Measurements from ENCODE around the gene BUD13. TPM values are rescaled to one million over a fixed set of nuclear protein-coding genes. Genes with fewer than 3 reads are reported as not detected.

BUD13 gene
- total RNA-seq, 1 donor from 2014 or later = 27.7 TPM

DNA sequence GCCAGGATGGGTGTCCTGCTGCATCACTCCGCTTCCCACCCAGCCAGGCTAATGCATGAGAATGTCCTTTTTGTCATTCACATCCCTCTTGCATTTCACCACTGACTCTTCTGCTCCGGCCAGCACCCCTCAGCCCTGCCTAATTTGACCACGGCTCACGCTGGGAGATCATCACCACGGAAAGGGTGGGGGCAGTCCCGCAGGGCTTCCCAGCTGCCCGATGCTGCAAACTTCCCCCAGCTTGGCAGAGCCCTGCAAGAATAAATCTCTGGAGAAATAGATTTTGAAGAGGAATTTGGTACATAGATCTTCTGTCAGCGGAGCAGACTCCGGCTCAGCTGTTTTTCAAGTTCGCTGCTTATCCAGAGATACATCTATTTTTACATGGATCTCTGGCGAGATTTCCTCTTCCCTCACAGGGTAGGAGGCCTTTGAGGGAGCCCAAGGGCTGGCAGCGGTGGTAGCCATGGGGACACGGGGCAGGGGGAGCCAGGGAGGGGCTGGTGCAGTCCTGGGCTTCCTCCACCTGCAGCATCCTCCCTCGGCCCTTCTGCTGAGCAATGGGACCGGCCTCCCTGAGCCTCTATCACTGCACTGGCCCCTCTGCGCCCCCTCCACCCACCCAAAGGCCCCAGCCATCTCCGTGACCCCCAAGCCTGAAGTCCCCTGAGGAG, 62.6 kb downstream of the BUD13 start:
- TF ChIP-seq, protein P1, sequence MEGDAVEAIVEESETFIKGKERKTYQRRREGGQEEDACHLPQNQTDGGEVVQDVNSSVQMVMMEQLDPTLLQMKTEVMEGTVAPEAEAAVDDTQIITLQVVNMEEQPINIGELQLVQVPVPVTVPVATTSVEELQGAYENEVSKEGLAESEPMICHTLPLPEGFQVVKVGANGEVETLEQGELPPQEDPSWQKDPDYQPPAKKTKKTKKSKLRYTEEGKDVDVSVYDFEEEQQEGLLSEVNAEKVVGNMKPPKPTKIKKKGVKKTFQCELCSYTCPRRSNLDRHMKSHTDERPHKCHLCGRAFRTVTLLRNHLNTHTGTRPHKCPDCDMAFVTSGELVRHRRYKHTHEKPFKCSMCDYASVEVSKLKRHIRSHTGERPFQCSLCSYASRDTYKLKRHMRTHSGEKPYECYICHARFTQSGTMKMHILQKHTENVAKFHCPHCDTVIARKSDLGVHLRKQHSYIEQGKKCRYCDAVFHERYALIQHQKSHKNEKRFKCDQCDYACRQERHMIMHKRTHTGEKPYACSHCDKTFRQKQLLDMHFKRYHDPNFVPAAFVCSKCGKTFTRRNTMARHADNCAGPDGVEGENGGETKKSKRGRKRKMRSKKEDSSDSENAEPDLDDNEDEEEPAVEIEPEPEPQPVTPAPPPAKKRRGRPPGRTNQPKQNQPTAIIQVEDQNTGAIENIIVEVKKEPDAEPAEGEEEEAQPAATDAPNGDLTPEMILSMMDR (conservative IDR thresholded peaks at IDR 0.05; ENCODE audit: low read depth, low read length) = no peak
- DNase-seq (ENCODE audit: low read depth) = no peak

DNA sequence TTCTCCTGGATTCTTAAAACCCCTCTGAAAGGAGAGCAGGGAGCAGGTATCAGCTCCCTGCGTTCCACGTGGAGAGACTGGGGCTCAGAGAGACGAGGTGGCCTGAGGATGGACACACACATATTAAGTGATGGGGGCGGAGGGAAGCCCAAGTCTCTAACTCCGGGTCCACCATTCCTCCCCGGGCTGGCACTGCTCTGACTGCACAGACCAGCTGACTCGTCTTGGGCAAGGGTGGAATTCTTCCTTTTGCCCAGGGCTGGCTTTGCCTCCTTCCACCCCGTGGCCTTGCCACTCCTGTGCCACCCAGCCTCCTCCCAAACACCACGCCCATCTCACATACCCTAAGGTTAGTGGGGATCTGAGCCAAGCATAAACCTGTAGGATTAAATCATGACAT, 65.0 kb downstream of the BUD13 start:
- H3K4me3 ChIP-seq (ENCODE audit: low read depth, low read length) = no peak overlapping the region
- DNase-seq (ENCODE audit: low read depth) = no peak
- TF ChIP-seq, protein P1 (conservative IDR thresholded peaks at IDR 0.05; ENCODE audit: low read depth, low read length) = no peak

More for the DNA sequence above, 62.6 kb downstream of the BUD13 start:
- H3K4me3 ChIP-seq (ENCODE audit: low read depth, low read length) = no peak overlapping the region

DNA sequence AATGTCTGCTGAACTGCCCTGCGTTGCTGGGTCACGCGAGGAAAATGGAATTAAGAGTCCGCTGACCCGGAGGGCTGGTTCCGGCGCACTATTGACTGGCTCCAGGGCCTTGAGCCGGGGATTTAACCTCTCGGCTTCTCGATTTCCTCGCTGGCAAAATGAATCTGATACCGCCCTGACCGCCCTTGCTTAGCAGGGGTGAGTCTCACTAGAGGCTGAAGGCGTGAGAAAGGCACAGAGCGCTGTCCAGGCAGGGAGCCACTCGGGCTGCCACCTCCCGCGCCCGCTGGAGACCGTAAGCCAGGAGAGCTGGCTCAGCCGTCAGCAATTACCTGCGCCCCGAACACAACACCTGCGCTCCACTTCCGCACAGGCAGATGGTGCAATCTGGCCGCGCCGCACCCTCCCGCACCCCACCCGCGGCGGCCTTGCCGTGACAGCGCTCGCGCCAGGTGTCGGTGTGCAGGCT, 65.6 kb downstream of the BUD13 start:
- no peak for DNase-seq (ENCODE audit: low read depth)
- no peak overlapping the region for H3K4me3 ChIP-seq (ENCODE audit: low read depth, low read length)
- TF ChIP-seq, protein P1 (conservative IDR thresholded peaks at IDR 0.05; ENCODE audit: low read depth, low read length) = no peak

DNA sequence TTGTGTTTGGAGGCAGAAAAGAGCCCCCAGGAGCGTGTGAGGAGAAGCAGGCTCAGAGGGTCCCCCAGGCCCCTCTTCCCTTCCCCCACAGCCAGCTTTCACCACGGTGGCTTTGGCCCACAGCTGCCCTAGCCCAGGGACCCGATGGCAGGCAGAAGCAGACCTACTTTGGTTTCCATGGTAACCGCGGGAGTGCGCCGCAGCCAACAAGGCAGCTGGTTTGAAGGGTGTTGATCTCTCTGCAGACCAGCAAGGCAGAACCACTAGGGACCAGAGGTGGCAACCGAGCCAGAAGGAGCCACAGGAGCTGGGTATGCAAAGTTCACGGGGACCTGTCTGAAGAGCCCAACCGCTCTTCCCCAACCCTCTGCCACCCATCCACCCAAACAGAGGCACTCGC, 69.4 kb downstream of the BUD13 start:
- DNase-seq (ENCODE audit: low read depth) = no peak
- TF ChIP-seq, protein P1 (conservative IDR thresholded peaks at IDR 0.05; ENCODE audit: low read depth, low read length) = no peak
- H3K4me3 ChIP-seq (ENCODE audit: low read depth, low read length) = no peak overlapping the region

DNA sequence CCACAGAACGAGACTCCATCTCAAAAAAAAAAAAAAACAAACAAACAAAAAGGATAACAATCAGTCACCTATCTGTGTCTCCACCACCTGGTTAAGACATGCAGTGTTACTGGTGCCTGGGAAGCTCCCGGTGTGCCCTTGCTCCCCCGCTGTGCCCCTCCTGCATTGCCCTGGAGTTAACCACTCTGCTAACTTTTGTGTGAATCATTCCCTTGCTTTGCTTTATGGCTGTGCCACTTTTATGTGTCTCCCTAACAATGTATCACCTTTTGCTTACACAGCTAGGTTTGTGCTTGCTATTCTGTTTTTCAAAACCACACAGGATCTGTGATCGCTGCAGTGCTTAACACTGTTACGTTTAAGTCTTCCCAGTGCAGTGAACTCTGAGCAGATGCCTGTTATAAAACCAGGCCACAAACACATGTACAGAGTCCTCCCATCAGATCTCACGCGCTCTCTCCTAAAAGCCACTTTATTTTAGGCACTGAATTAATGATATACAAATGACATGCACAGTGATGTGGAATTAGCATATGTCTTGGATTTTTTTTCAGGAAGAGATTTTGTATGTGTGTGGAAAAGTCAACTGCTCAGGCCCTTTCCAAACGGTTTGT, 69.9 kb downstream of the BUD13 start:
- TF ChIP-seq, protein P1 (conservative IDR thresholded peaks at IDR 0.05; ENCODE audit: low read depth, low read length) = no peak
- H3K4me3 ChIP-seq (ENCODE audit: low read depth, low read length) = no peak overlapping the region
- DNase-seq (ENCODE audit: low read depth) = no peak

DNA sequence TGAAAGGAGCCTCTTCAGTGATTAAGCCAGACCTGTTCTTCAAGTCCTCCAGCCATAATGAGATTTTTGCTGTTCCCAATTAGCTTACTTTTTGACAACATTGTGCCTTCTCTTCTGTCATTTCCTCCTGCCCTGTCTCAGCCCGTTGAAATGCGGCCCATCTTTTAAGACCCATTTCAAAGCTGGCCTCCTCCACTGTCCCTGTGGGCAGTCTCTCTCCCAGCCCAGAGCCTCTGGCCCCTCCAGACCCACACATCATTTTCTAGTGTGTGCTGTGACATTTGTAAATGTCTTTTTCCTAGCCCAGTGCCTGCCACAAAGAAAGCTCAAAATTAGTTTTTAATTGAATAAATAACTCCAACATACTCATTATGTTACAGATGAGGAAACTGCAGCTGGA, 70.9 kb downstream of the BUD13 start:
- no peak overlapping the region for H3K4me3 ChIP-seq (ENCODE audit: low read depth, low read length)
- TF ChIP-seq, protein P1 (conservative IDR thresholded peaks at IDR 0.05; ENCODE audit: low read depth, low read length) = no peak
- DNase-seq (ENCODE audit: low read depth) = no peak
